Measurements from ENCODE around the gene WIPF3.
A peak's percentile ranks its signal among the peaks of the same experiment; 100 is the strongest.

WIPF3 gene

GRCh38 chr7:29919790-29920189 lies 113.5 kb downstream of the WIPF3 start:
- DNase-seq = no peak

- DNase-seq = no peak
Measured at GRCh38 chr7:29920491-29920890, 114.2 kb downstream of the WIPF3 start.

- DNase-seq = peak; percentile 85
Measured at GRCh38 chr7:29921404-29922010, 115.2 kb downstream of the WIPF3 start.

DNA sequence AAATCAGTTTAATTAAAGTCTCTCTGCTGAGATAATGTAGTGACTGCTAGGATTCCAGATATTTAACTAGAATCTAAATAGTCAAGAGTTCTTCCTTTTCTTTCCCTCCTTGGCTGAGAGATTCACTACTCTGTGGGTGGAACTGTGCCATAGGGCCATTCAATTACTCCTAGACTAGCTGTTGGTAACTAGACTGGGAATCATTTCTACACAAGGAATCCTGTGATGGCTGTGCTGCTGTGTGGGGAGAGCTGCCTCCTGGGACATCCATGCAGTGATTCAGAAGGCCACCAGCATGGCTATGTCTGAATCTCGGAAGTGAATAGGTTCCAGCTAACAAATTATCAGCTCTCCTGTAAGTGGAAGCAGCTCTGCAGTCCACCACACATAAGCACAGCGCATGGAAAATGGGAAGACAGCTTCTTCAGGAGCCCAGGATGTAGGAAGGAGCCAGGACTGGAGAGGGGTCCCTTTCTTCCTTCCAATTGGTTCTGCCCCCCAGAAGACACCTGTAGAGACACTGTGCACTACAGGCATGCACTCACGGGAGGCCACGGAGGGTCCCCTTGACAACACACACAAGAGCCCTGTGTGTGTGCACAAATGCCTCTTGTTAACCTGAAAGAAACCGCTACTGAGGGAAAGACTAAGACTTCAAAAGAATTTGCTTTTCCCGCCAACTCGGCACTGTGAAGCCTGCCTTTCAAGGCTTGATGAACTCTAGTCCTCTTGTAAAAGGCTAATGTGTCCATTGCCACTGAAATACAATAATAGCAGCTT lies 116.8 kb downstream of the WIPF3 start:
- DNase-seq = no peak

DNA sequence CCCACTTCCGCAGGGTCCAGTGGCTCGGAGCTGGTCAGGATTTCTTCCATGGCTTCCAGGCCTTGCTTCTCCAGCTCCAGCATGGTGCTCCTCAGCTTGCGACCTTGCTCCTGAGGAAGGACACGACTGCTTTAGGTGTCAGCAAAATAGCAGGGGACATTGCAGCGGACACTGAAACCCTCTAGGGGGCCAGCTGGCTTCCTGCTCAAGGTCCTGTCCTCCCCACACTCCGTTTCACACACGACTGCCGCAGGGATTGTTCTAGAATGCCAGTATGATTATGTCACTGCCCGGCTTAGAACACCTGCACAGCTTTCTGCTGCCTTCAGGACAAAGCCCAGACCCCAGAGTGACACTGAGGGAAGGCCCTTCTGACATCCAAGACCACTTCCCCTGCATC lies 117.7 kb downstream of the WIPF3 start:
- no peak for DNase-seq

DNA sequence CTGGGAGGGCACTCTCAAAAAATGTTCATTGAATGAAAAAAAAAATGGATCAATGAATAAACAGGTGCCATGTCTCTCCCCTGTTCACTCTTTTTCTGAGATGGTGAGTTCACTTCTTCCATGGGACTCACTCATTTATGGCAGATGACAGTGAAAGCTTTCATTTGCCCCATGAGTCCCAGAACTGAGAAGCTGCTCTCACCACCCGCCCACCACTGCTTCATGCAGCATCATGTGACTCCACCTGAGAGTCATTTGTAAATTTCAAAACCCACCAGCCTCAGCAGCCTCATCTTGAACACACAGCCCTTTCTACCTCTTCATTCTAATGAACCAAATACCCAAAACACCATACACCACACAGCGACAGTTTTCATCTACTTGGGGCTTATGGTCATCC lies 118.4 kb downstream of the WIPF3 start:
- no peak for DNase-seq

- DNase-seq = no peak
Measured at GRCh38 chr7:29926216-29926615, 119.9 kb downstream of the WIPF3 start.

DNA sequence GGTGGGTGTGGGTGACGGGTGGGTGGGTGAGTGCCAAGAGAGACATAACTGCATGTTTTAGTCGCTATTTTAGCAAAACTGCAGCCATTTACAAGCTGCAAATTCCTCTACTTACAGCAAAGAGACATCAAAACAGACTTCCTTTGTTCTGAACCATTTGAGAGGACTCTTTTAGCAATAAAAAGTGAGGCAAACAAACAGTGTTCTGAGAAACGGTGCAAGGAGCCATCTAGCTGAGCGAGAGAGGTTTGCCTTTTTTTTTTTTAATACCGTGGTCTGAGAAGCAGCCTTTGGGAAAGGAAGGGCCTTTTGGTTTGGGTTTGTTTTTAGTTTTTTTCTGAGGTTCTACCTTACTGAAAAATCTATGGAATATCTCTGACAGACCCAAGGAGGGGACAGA lies 120.4 kb downstream of the WIPF3 start:
- no peak for DNase-seq

GRCh38 chr7:29929018-29929807 lies 122.9 kb downstream of the WIPF3 start:
- DNase-seq = no peak

DNA sequence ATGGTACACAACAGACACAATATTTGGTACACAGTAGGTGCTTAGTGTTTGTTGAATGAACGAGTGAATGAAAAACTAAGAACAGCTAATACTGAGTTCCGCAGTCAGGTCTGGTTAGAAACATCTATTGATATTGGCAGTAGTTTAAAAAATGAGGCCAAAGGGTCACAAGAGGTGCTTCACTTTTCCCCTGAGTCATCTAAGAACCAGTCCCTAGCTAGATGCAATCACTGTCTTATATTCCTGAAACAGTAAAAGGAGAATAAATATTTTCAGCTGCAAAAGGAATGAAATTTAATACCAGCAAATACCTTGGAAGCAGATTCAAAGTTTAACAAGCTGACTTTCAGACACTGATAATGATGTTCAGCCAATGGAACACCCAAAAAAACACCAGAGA lies 128.8 kb downstream of the WIPF3 start:
- DNase-seq = no peak

GRCh38 chr7:29937132-29937531 lies 130.8 kb downstream of the WIPF3 start:
- DNase-seq = no peak

DNA sequence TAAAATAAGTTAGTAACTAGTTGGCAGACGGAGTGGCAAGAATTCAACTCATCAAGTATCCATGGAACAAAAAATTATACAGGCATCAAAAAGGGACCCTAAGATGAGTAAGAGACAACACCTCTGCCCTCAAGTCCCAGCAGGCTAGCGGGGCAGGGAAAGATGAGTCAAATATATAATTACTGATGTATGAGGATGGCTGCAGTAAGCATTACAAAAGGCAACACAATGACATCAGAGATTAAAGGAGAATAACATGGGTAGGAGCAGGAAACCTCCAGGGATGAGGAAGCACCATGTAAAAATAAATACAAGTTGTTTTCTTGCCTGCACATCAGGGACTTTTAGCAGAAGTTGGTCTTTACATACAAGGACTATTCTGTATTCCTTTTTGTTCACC lies 133.9 kb downstream of the WIPF3 start:
- DNase-seq = no peak

DNA sequence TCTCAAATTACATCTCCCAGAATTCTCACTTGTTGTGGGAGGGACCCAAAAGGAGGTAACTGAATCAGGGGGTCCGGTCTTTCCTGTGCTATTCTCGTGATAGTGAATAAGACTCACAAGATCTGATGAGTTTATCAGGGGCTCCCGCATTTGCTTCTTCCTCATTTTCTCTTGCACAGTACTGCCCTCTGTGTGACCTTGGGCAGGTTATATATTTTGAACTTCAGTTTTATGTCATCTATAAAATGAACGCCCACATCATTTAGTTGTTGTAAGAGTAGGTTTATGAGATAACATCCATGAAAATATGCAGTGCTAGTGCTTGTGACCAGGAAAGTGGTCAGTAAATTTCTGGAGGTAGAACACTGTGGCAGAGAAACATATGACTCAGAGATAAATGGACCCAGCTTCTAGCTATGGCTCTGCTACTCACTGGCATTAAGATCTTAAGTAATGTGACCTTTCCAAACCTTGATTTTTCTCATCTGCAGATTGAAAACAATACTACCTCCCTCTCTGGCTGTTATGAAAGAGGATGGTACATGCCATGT lies 139.0 kb downstream of the WIPF3 start:
- DNase-seq = no peak

GRCh38 chr7:29946428-29947186 lies 140.3 kb downstream of the WIPF3 start:
- peak; percentile 56 for DNase-seq

GRCh38 chr7:29948587-29948986 lies 142.3 kb downstream of the WIPF3 start:
- DNase-seq = no peak

GRCh38 chr7:29950480-29950879 lies 144.2 kb downstream of the WIPF3 start:
- DNase-seq = no peak

GRCh38 chr7:29951206-29951605 lies 144.9 kb downstream of the WIPF3 start:
- no peak for DNase-seq

DNA sequence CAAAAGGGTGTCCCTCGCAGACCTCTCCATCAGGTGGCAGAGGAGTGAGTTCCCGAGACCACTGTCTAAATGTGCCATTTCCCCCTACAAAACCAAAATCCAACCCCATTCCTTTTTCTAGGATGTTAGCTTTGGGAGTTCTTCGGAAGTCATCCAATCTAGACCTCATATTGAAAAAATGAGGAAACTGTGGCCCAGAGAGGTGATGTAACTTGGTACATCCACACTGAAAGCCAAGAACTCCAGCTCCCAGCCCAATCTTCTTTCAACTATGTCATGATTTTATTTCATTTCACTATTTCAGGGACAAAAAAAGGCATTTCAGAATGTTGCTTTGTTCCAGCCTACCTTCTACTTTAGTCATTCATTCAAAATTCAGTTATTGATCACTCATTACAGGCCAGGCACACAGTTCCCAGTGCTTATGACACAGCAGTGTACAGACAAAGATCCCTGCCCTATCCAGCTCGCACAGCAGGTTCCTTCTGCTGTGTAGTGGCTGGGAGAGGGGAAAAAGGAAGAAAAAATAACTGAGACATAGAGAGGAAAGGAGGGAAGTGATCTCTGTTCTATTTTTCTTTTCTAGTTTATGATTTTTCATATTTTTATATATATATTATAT lies 147.5 kb downstream of the WIPF3 start:
- DNase-seq = no peak

DNA sequence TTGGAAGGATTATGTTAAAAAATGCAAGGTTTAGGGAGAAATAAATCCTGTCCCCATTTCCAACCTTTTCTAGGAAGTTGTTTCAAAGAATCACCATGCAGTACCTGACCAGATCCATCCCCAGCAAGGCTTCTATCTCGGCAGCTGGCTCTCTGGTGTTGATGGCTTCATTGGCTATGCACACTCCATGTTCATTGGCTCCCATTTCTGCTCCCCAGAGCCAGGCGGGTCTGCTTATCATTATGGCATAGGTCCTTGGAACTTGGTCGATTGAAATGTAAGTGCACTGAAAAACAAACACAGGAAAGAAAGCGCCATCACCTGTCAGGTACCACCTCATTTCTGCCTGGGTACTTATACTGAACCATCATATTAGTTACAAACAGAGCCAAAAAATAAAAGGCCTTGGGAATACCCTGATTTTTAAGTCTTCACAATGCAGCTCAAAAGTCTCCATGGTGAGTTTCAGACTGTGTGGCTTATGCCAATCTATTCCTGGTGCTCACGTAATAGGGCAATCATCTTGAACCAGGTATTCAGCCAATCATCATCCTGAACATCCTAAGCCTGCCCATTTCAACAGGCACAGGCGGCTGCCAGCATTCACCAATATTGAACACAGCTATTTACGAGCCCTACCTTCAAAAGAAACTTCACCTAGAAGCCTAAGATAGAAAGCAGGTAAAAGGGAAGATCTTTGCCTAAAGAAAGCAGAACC lies 148.9 kb downstream of the WIPF3 start:
- no peak for DNase-seq

GRCh38 chr7:29955799-29956486 lies 149.6 kb downstream of the WIPF3 start:
- DNase-seq = peak; percentile 84

DNA sequence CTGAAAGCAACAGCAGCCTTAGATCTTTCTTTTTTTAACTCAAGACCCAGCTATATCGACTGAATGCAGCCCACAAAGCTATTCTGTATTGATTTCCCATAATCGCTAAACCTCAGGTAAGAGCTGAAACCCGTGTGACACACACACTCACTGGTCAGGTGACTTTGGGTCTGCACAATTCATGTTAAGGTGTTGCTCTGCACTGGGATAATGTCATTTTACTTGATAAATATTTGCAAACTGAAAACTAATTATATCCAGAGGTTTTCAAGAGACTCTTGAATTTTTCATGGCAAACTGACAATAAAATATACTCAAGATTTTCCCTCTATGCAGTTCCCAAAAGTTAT lies 150.2 kb downstream of the WIPF3 start:
- DNase-seq = no peak
